B cell (primary cell): Measurements from ENCODE around the gene TBC1D17. TPM values are rescaled to one million over a fixed set of nuclear protein-coding genes. Genes with fewer than 3 reads are reported as not detected.

ENCODE experiments used
- ATAC-seq: fragments of 200-7000 bp; cut with Tn5 transposase; one replicate; pipeline ENCODE4 v1.10.0; 2021; ENCODE audit warnings: low read depth, mild to moderate bottlenecking, moderate number of reproducible peaks, moderate library complexity
- CTCF ChIA-PET: fragments of 350-600 bp; sonication (Branson Sonifier 250); formaldehyde crosslinking; loops from one replicate; lab custom pipeline; 2021; ENCODE audit warnings: antibody characterized with exemption, inconsistent platforms; lab: Charles Lee
- POLR2A ChIA-PET: fragments of 350-600 bp; sonication (Branson Sonifier 250); formaldehyde crosslinking; loops from one replicate; lab custom pipeline; 2021; ENCODE audit warnings: antibody characterized with exemption; lab: Charles Lee
- DNase-seq: peaks from one replicate; pipeline ENCODE4 v3.0.0; 2013
- H2AFZ ChIP-seq: 2 replicates; pipeline ENCODE4 v1.6.1; 2012; ENCODE audit warnings: mild to moderate bottlenecking, low read depth, low read length; ENCODE audit not compliant: insufficient read depth, poor library complexity, severe bottlenecking
- H3K27ac ChIP-seq, 2 donors: 1 replicate in 1 of 2; 2 replicates in 1 of 2; pipeline ENCODE4 v1.5.1; 2012 to 2013; ENCODE audit warnings: low read length in 2 of 2, mild to moderate bottlenecking in 2 of 2, moderate library complexity in 1 of 2
- H3K27me3 ChIP-seq, 4 experiments: fragments of 200-600 bp in 1 of 4; sonication (generic) in 1 of 4; replicated peaks in 1 of 4; 1 replicate in 2 of 4; 2 replicates in 2 of 4; pipeline versions ENCODE4 v1.6.1 to v1.7.0; 2013 to 2016; ENCODE audit warnings: low read length in 3 of 4, mild to moderate bottlenecking in 2 of 4, mixed read lengths in 1 of 4, moderate library complexity in 1 of 4; ENCODE audit not compliant: insufficient read depth in 4 of 4, control insufficient read depth in 3 of 4; ENCODE audit errors: control extremely low read depth in 1 of 4
- H3K36me3 ChIP-seq, 2 experiments: replicated peaks in 1 of 2; 1 replicate in 1 of 2; 2 replicates in 1 of 2; pipeline versions ENCODE4 v1.6.1 to v1.7.1; 2013; ENCODE audit warnings: low read length in 1 of 2; ENCODE audit not compliant: insufficient read depth in 2 of 2, control insufficient read depth in 1 of 2; ENCODE audit errors: control extremely low read depth in 1 of 2, extremely low read depth in 1 of 2
- H3K4me1 ChIP-seq, 2 donors: fragments of 200-600 bp in 1 of 2; sonication (generic) in 1 of 2; 1 replicate in 1 of 2; 2 replicates in 1 of 2; pipeline versions ENCODE4 v1.5.1 to v1.6.1; 2013 to 2017; ENCODE audit warnings: low read length in 2 of 2; ENCODE audit not compliant: control insufficient read depth in 2 of 2, insufficient read depth in 2 of 2
- H3K4me2 ChIP-seq: replicated peaks from 2 replicates; pipeline ENCODE3; 2012; ENCODE audit warnings: mild to moderate bottlenecking, low read depth, low read length; ENCODE audit not compliant: poor library complexity, severe bottlenecking
- H3K4me3 ChIP-seq, 5 experiments: fragments of 200-600 bp in 1 of 5; sonication (generic) in 1 of 5; 1 replicate in 3 of 5; 2 replicates in 2 of 5; pipeline versions ENCODE4 v1.5.1 to v1.7.0; 2011 to 2016; ENCODE audit warnings: low read length in 4 of 5, mild to moderate bottlenecking in 4 of 5, low read depth in 2 of 5, control low read depth in 1 of 5, moderate library complexity in 1 of 5; ENCODE audit not compliant: insufficient read depth in 1 of 5; ENCODE audit errors: control extremely low read depth in 1 of 5, extremely low read depth in 1 of 5
- H3K79me2 ChIP-seq: fragments of 200-600 bp; sonication (generic); one replicate; pipeline ENCODE4 v1.6.0; 2016; ENCODE audit warnings: low read length; ENCODE audit not compliant: control insufficient read depth, insufficient read depth
- H3K9ac ChIP-seq: fragments of 200-600 bp; sonication (generic); 2 replicates; pipeline ENCODE4 v1.6.1; 2017; ENCODE audit warnings: mild to moderate bottlenecking, low read length, moderate library complexity
- H3K9me3 ChIP-seq, 3 donors: one replicate each; pipeline versions ENCODE4 v1.6.1 to v1.7.1; 2013; ENCODE audit warnings: low read length in 2 of 3; ENCODE audit not compliant: control insufficient read depth in 2 of 3, insufficient read depth in 1 of 3; ENCODE audit errors: control extremely low read depth in 1 of 3
- H4K20me1 ChIP-seq: 2 replicates; pipeline ENCODE4 v1.6.0; 2012; ENCODE audit warnings: mild to moderate bottlenecking, low read length; ENCODE audit not compliant: insufficient read depth, control insufficient read depth, poor library complexity, severe bottlenecking
- H3K27ac Mint-ChIP-seq: one replicate; pipeline ENCODE4 v1.8.0; 2021; ENCODE audit warnings: mixed read lengths
- H3K27me3 Mint-ChIP-seq: one replicate; pipeline ENCODE4 v1.8.0; 2021; ENCODE audit warnings: mixed read lengths
- H3K4me1 Mint-ChIP-seq: one replicate; pipeline ENCODE4 v1.8.0; 2021; ENCODE audit warnings: mixed read lengths
- H3K4me3 Mint-ChIP-seq: one replicate; pipeline ENCODE4 v1.8.0; 2021; ENCODE audit warnings: mixed read lengths
- H3K9me3 Mint-ChIP-seq: one replicate; pipeline ENCODE4 v1.8.0; 2022; ENCODE audit warnings: mixed read lengths; ENCODE audit not compliant: insufficient read depth
- EZH2 ChIP-seq: IDR thresholded peaks from 2 replicates; pipeline ENCODE4 v1.6.1; 2012; ENCODE audit warnings: borderline replicate concordance, low read depth, mild to moderate bottlenecking, moderate library complexity, low read length; ENCODE audit not compliant: insufficient read depth, poor library complexity, severe bottlenecking
- WGBS: methylation state at CpG from one replicate; pipeline ENCODE4 v1.1.5; 2013; ENCODE audit warnings: missing lambda C conversion rate; ENCODE audit not compliant: insufficient coverage; 5-methylcytosine and 5-hydroxymethylcytosine counted together
- intact Hi-C: fragments of 100-400 bp; cut with micrococcal nuclease; formaldehyde crosslinking; loops from one replicate; pipeline ENCODE4 v1.10.0; 2022
- polyA plus RNA-seq: library from polyadenylated mRNA; depleted of rRNA; stranded (reverse); fragments of >200 nt; gene quantifications from 2 replicates; pipeline ENCODE4 v1.2.3, GENCODE V29; 2012
- total RNA-seq, 2 donors: library from RNA; stranded (reverse); fragments of 120-200 nt in 1 of 2; gene quantifications; 1 replicate in 1 of 2; 2 replicates in 1 of 2; pipeline versions ENCODE4 v1.2.3 to v1.2.4, GENCODE V29; 2013 to 2022
- TF ChIP-seq, protein P1 (sequence below): fragments of 200-600 bp; IDR thresholded peaks from one replicate; pipeline ENCODE4 v1.8.0; 2022; ENCODE audit warnings: antibody characterized with exemption, mild to moderate bottlenecking

The TBC1D17 gene
- total and polyA plus RNA-seq, 2 donors (not counting 1 experiment from before 2014, with no cell fraction given) = 85.7 to 98.7 TPM

DNA sequence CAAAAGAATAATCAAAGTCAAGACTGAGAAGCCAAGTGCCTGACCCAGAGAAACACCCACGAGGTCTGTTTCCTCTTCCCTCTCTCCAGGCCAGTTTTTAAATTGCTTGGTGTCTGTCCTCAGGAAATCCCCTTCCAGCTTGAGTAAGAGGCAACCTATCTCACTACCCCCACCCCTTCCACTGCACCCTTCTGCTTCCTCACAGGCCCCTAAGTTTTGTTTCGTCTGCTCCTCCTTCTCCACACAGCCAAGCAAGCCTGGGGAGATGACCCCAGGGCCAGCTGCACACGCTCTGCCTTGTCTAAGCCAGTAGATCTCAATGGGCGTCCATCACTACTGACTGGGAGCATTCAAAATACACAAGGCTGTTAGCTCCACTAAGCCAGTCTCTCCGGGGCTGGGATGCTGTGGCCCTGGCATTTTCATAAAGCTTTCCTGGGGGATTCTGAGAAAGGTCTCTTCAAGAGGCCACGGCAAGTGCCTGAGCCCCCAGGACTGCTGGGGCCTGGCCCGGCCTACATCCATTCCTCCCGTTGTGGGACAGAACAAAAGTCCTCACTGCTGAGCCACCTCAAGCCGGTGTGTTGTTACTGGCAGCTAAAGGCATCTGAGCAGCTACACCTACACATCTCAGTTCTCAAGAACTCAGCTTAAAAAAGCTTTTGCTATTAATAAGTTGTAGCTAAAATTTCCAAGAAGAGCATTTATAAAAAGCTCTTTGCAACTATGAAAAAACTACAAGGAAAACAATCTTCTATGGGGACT lies 34.1 kb downstream of the TBC1D17 start:
- Histone ChIP-seq H3K27me3 (no peaks in the 10 kb centered on the region), H3K4me1 (peaks cover 33 to 42% of the 10 kb centered on the region in 2 donors), H3K9me3 (peaks cover 0 to 9% (median 0%) of the 10 kb centered on the region in 3 donors), H2AFZ (no peak overlapping the region), H3K4me2 (peak overlapping the region; percentile 61), H3K27ac (peak overlapping the region; percentile 60 to 82), H3K79me2 (peaks cover 43% of the 10 kb centered on the region), H3K9ac (no peak overlapping the region), H3K4me3 (no peak overlapping the region), H3K36me3 (peaks cover 0 to 48% of the 10 kb centered on the region in 2 experiments), H4K20me1 (peaks cover 42% of the 10 kb centered on the region)
- POLR2A ChIA-PET = interaction anchor here (0.6 to 3.1 kb wide), 9 partner anchors 11 to 654 kb away, joined by 3 to 20 read pairs (median 4); partner anchors contain the start of genes ATF5, IL4I1 and NUP62
- peak overlapping the region; percentile 93 for H3K27ac Mint-ChIP-seq
- peak overlapping the region; percentile 71 for H3K4me3 Mint-ChIP-seq
- DNase-seq (peak; percentile 75), ATAC-seq (peak; percentile 63)
- peaks cover under 1% of the 10 kb centered on the region for H3K9me3 Mint-ChIP-seq
- no peaks in the 10 kb centered on the region for H3K27me3 Mint-ChIP-seq
- CTCF ChIA-PET = interaction anchor here (0.6 to 3.7 kb wide), 11 partner anchors 10 to 153 kb away, joined by 3 to 16 read pairs (median 4); partner anchors contain the start of gene IL4I1
- H3K4me1 Mint-ChIP-seq = peaks cover 66% of the 10 kb centered on the region
- no peak for TF ChIP-seq EZH2
- TF ChIP-seq, protein P1, sequence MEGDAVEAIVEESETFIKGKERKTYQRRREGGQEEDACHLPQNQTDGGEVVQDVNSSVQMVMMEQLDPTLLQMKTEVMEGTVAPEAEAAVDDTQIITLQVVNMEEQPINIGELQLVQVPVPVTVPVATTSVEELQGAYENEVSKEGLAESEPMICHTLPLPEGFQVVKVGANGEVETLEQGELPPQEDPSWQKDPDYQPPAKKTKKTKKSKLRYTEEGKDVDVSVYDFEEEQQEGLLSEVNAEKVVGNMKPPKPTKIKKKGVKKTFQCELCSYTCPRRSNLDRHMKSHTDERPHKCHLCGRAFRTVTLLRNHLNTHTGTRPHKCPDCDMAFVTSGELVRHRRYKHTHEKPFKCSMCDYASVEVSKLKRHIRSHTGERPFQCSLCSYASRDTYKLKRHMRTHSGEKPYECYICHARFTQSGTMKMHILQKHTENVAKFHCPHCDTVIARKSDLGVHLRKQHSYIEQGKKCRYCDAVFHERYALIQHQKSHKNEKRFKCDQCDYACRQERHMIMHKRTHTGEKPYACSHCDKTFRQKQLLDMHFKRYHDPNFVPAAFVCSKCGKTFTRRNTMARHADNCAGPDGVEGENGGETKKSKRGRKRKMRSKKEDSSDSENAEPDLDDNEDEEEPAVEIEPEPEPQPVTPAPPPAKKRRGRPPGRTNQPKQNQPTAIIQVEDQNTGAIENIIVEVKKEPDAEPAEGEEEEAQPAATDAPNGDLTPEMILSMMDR = no peak
- intact Hi-C loops = loop anchor here (2.0 kb wide), 1 partner anchor 15 kb away; the partner anchor contains the start of gene IL4I1
- 45% methylated on average over 8 of the region's 9 CpGs for WGBS
